BE2C (cell line): ENCODE results near the gene ATP10B.

Experiments used
- DNase-seq: peaks from one replicate; pipeline ENCODE4 v3.0.0-alpha.2; 2020
- H3K27me3 ChIP-seq: fragments of 250-450 bp; sonication (Bioruptor Pico); 2 replicates; pipeline ENCODE4 v1.5.1; 2020; ENCODE audit warnings: mild to moderate bottlenecking
- H3K36me3 ChIP-seq: fragments of 250-450 bp; sonication (Bioruptor Pico); 2 replicates; pipeline ENCODE4 v1.5.1; 2020; ENCODE audit warnings: mild to moderate bottlenecking
- H3K4me1 ChIP-seq: fragments of 250-450 bp; sonication (Bioruptor Pico); 2 replicates; pipeline ENCODE4 v1.5.1; 2020
- H3K4me3 ChIP-seq: 2 replicates; pipeline ENCODE4 v1.5.1; 2011; ENCODE audit warnings: low read depth, low read length
- H3K9me3 ChIP-seq: fragments of 250-450 bp; sonication (Bioruptor Pico); 2 replicates; pipeline ENCODE4 v1.5.1; 2020
- CTCF ChIP-seq: IDR thresholded peaks from 2 replicates; pipeline ENCODE4 v1.5.1; 2012; ENCODE audit warnings: mild to moderate bottlenecking, low read depth, low read length

ATP10B gene

GRCh38 chr5:160614136-160614535 is 237.9 kb downstream of the ATP10B start:
- H3K9me3 ChIP-seq = no peaks in the 10 kb centered on the region
- no peak for TF ChIP-seq CTCF
- no peak overlapping the region for H3K4me3 ChIP-seq
- no peaks in the 10 kb centered on the region for H3K36me3 ChIP-seq
- no peak for DNase-seq
- H3K4me1 ChIP-seq = no peaks in the 10 kb centered on the region
- no peaks in the 10 kb centered on the region for H3K27me3 ChIP-seq

GRCh38 chr5:160605266-160605665 is 246.7 kb downstream of the ATP10B start:
- TF ChIP-seq CTCF = no peak
- no peak for DNase-seq
- no peaks in the 10 kb centered on the region for H3K36me3 ChIP-seq
- H3K9me3 ChIP-seq = no peaks in the 10 kb centered on the region
- no peaks in the 10 kb centered on the region for H3K4me1 ChIP-seq
- 0 out of 2 replicates have a peak, but pooled peaks cover 3% of the 10 kb centered on the region for H3K27me3 ChIP-seq
- no peak overlapping the region for H3K4me3 ChIP-seq

GRCh38 chr5:160604484-160604883 is 247.5 kb downstream of the ATP10B start:
- Histone ChIP-seq H3K4me1 (no peaks in the 10 kb centered on the region), H3K27me3 (0 out of 2 replicates have a peak, but pooled peaks cover 5% of the 10 kb centered on the region), H3K4me3 (no peak overlapping the region), H3K9me3 (no peaks in the 10 kb centered on the region), H3K36me3 (no peaks in the 10 kb centered on the region)
- no peak for DNase-seq
- no peak for TF ChIP-seq CTCF

- no peaks in the 10 kb centered on the region for H3K36me3 ChIP-seq
- 0 out of 2 replicates have a peak, but pooled peaks cover 8% of the 10 kb centered on the region for H3K27me3 ChIP-seq
- TF ChIP-seq CTCF = no peak
- H3K4me3 ChIP-seq = no peak overlapping the region
- DNase-seq = no peak
- no peaks in the 10 kb centered on the region for H3K9me3 ChIP-seq
- H3K4me1 ChIP-seq = no peaks in the 10 kb centered on the region
Measured at GRCh38 chr5:160602744-160603143, 249.3 kb downstream of the ATP10B start.

GRCh38 chr5:160601046-160601445 is 251.0 kb downstream of the ATP10B start:
- TF ChIP-seq CTCF = no peak
- Histone ChIP-seq H3K4me3 (no peak overlapping the region), H3K27me3 (0 out of 2 replicates have a peak, but pooled peaks cover 8% of the 10 kb centered on the region), H3K4me1 (no peaks in the 10 kb centered on the region), H3K36me3 (no peaks in the 10 kb centered on the region), H3K9me3 (no peaks in the 10 kb centered on the region)
- no peak for DNase-seq

GRCh38 chr5:160573318-160573717 is 278.7 kb downstream of the ATP10B start:
- Histone ChIP-seq H3K9me3 (no peaks in the 10 kb centered on the region), H3K36me3 (no peaks in the 10 kb centered on the region), H3K4me1 (no peaks in the 10 kb centered on the region), H3K27me3 (no peaks in the 10 kb centered on the region), H3K4me3 (no peak overlapping the region)
- TF ChIP-seq CTCF = no peak
- no peak for DNase-seq
